IPS-NIHi7 (cell line): ENCODE measurements around the gene SVOP.
"Not testable (repeated sequence)": the region's sequence is repeated elsewhere in the genome, so short reads cannot be mapped to it uniquely, and the experiment has no call there.

Experiments
- DNase-seq: peaks from one replicate; pipeline ENCODE4 v3.0.0; 2012; ENCODE audit warnings: mixed read lengths; ENCODE audit errors: extremely low spot score

Gene SVOP

GRCh38 chr12:108884116-108885012 lies 136.5 kb downstream of the SVOP start:
- DNase-seq, result peak; percentile 76

- no peak for DNase-seq
Measured at GRCh38 chr12:108881953-108882352, 138.9 kb downstream of the SVOP start.

GRCh38 chr12:108879615-108880254 lies 141.1 kb downstream of the SVOP start, which contains the start of gene DAO:
Gene DAO, plus strand, starts transcription at chr12:108880092. Its CDS starts 4,915 bp downstream, at chr12:108885007.
- DNase-seq, result no peak

GRCh38 chr12:108876550-108876949 lies 144.3 kb downstream of the SVOP start:
- DNase-seq, result no peak

- no peak for DNase-seq
Measured at GRCh38 chr12:108875682-108876361, 145.0 kb downstream of the SVOP start.

DNA sequence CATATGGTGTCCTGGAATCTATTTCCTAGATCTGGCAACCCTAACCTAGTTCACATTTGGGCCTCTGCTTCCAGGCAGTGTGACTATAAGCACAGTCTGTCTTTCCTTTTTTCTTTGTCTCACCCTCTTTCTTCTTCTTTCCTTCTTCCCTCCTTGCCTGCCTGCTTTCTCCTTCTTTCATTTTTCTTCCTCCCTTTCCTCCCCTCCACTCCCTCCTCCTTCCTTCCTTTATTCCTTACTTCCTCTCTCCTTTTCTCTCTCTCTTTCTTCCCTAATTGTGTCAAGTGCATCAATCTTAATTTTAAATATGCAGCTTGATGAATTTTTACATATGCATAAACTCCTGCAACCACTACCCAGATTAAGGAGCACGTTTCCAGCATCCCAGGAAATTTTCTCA lies 145.6 kb downstream of the SVOP start:
- DNase-seq, result no peak

- DNase-seq, result no peak
Measured at GRCh38 chr12:108868781-108869180, 152.1 kb downstream of the SVOP start.

- DNase-seq, result not testable (repeated sequence)
Measured at GRCh38 chr12:108866083-108866482, 154.8 kb downstream of the SVOP start.

DNA sequence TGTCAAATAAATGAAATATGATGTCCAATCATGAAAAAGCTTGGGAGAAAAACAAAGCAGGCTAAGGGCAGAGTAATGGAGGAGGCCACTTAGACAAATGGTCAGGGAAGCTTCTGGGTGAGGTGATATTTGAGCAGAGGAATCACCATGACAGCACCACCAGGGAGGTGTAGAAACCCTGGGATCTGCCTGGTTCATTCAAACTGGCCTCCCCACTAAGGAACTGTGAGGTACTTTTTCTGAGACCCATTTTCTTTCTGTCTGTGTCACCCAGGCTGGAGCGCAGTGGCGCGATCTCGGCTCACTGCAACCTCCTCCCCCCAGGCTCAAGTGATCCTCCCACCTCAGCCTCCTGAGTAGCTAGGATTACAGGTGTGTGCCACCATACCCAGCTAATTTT lies 155.7 kb downstream of the SVOP start:
- no peak for DNase-seq

DNA sequence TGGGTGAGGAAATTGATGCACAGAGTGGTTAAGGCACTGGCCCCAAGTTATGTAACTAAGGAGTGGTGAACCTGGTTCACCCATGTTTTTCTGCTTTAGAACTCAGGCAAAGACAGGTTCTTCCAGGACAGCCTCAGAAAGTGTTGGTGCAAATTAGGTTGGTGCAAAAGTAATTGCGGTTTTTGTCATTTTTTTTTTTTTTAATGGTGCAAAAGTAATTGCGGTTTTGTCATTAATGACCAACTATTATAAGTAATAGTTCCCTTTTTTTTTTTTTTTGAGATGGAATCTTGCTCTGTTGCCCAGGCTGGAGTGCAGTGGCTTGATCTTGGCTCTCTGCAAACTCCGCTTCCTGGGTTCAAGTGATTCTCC lies 158.3 kb downstream of the SVOP start:
- no peak for DNase-seq

DNA sequence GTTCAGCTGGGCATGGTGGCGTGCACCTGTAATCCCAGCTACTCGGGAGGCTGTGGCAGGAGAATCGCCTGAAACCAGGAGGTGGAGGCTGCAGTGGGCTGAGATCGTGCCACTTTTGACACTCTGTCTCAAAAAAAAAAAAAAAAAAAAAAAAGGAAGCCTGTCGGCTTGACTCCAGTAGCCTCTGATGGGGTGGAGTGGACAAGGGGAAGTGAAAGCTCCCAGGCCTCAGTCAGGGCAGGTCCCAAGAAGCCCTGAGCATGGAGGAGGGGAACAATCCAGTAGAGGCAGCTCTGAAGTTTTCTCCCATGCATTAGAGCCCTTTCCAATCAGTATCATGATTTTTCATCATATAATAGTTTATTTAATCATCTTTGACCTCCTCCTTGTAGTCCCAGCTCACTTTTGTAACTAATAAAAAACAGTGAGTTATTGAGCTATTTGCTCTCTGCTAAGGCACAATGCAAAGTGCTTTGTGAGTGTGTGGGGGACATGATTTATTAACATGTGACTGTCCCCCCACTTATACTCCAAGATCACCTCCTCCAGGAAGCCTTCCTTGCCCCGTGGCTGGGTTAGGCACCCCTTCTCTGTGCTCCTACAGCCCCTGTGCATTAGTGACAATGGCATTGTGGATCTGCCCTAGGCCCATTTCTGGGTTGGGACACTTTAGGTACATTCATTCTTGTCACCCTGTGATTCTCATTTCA lies 158.8 kb downstream of the SVOP start:
- no peak for DNase-seq

- no peak for DNase-seq
Measured at GRCh38 chr12:108860443-108860842, 160.4 kb downstream of the SVOP start.

GRCh38 chr12:108859923-108860291 lies 161.0 kb downstream of the SVOP start:
- no peak for DNase-seq

GRCh38 chr12:108859141-108859922 lies 161.5 kb downstream of the SVOP start:
- not testable (repeated sequence) for DNase-seq

DNA sequence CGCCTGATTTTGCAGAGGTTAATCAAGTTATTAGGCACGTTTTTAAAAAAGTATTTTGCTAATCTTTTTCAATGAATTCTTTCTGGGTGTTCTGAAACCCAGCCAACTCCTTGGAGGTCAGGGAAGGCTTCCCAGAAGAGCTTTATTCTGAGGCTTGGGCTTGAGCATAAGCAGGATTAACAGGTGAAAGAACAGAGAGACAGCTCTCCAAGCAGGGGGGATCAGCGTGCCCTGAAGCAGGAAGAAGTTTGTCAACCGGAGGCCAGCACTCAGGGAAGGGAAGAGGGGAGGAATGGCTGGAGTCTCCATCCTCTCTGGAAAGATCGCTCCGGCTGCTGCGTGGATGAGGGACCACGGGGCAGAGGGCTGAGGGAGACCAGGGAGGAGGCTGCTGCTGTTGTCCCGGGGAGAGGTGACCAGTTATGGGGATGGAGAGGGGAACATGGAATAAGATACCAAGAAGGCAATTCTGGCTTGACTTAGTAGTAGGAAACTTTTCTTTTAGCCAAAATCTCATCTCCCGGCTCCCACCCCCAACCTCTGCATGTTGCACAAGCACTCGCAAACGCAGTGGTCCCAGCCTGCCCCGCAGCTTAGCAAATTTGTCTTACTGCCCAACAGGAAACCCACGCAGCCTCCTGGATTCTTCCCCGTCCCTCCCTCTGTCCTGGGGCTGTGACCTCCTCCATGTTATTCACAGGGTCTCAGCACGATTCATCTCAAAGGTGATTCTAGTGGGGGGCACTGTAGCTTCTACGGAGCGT lies 162.4 kb downstream of the SVOP start:
- no peak for DNase-seq
